ENCODE results near the gene WNK4. TPM values are rescaled to one million over a fixed set of nuclear protein-coding genes. Genes with fewer than 3 reads are reported as not detected.

The WNK4 gene
- total and polyA plus RNA-seq, 9 of the 15 experiments (the other 6 are each of a cell fraction or from before 2014, with no cell fraction given), result 0.32 to 25.8 (median 4.5) TPM

DNA sequence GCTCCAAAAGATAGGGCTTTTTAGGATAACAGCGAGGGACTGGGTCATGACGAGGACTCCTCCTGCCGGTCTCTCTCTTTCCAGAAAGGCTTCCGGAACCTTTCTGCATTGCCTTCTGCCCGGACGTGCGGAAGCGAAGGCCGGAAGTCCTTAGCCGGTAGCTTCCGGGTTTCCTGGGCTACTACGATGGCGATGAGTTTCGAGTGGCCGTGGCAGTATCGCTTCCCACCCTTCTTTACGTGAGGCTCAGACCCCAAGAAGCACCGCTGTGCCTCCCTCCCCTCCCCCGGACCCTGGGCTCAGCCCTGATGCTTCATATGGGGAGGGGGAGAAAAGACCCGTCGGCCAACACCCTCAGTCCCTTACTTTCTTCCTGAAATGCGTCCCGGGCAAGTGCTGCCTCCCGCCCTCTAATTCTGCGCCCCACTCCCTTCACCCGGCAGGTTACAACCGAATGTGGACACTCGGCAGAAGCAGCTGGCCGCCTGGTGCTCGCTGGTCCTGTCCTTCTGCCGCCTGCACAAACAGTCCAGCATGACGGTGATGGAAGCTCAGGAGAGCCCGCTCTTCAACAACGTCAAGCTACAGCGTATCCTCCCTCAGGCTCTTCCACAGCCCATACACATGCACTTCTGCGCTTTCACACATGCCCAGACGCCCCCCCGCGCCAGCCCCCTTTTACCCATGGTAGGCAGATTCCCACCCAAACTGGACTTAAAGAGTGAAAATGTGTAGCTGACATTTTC is 6.9 kb upstream of the WNK4 start, which contains the start of gene VPS25 (continued):
- TF ChIP-seq, protein P1, sequence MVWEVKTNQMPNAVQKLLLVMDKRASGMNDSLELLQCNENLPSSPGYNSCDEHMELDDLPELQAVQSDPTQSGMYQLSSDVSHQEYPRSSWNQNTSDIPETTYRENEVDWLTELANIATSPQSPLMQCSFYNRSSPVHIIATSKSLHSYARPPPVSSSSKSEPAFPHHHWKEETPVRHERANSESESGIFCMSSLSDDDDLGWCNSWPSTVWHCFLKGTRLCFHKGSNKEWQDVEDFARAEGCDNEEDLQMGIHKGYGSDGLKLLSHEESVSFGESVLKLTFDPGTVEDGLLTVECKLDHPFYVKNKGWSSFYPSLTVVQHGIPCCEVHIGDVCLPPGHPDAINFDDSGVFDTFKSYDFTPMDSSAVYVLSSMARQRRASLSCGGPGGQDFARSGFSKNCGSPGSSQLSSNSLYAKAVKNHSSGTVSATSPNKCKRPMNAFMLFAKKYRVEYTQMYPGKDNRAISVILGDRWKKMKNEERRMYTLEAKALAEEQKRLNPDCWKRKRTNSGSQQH (CRISPR knock-in tag; IDR thresholded peaks at IDR 0.05), result peak; percentile 61; the same call in 1 of the 2 replicates
- 0 out of 2 replicates have a peak, but pooled peaks have one; percentile 5 for TF ChIP-seq MTA2 (IDR thresholded peaks at IDR 0.05; ENCODE audit: low read depth)
- TF ChIP-seq MYBL2 (IDR thresholded peaks at IDR 0.05; ENCODE audit: low read depth), result no peak
- TF ChIP-seq MYBL2 (CRISPR knock-in tag; IDR thresholded peaks at IDR 0.05; ENCODE audit: borderline replicate concordance), result no peak
- 0 out of 2 replicates have a peak, but pooled peaks have one; percentile 63 for TF ChIP-seq LCOR (CRISPR knock-in tag; IDR thresholded peaks at IDR 0.05)
- TF ChIP-seq, protein P2, sequence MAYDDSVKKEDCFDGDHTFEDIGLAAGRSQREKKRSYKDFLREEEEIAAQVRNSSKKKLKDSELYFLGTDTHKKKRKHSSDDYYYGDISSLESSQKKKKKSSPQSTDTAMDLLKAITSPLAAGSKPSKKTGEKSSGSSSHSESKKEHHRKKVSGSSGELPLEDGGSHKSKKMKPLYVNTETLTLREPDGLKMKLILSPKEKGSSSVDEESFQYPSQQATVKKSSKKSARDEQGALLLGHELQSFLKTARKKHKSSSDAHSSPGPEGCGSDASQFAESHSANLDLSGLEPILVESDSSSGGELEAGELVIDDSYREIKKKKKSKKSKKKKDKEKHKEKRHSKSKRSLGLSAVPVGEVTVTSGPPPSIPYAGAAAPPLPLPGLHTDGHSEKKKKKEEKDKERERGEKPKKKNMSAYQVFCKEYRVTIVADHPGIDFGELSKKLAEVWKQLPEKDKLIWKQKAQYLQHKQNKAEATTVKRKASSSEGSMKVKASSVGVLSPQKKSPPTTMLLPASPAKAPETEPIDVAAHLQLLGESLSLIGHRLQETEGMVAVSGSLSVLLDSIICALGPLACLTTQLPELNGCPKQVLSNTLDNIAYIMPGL (CRISPR knock-in tag; IDR thresholded peaks at IDR 0.05), result peak; percentile 42; the same call in 1 of the 2 replicates
- TF ChIP-seq, protein P3, sequence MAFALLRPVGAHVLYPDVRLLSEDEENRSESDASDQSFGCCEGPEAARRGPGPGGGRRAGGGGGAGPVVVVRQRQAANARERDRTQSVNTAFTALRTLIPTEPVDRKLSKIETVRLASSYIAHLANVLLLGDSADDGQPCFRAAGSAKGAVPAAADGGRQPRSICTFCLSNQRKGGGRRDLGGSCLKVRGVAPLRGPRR (CRISPR knock-in tag; IDR thresholded peaks at IDR 0.05), result no peak
- TF ChIP-seq, protein P4, sequence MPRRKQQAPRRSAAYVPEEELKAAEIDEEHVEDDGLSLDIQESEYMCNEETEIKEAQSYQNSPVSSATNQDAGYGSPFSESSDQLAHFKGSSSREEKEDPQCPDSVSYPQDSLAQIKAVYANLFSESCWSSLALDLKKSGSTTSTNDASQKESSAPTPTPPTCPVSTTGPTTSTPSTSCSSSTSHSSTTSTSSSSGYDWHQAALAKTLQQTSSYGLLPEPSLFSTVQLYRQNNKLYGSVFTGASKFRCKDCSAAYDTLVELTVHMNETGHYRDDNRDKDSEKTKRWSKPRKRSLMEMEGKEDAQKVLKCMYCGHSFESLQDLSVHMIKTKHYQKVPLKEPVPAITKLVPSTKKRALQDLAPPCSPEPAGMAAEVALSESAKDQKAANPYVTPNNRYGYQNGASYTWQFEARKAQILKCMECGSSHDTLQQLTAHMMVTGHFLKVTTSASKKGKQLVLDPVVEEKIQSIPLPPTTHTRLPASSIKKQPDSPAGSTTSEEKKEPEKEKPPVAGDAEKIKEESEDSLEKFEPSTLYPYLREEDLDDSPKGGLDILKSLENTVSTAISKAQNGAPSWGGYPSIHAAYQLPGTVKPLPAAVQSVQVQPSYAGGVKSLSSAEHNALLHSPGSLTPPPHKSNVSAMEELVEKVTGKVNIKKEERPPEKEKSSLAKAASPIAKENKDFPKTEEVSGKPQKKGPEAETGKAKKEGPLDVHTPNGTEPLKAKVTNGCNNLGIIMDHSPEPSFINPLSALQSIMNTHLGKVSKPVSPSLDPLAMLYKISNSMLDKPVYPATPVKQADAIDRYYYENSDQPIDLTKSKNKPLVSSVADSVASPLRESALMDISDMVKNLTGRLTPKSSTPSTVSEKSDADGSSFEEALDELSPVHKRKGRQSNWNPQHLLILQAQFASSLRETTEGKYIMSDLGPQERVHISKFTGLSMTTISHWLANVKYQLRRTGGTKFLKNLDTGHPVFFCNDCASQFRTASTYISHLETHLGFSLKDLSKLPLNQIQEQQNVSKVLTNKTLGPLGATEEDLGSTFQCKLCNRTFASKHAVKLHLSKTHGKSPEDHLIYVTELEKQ (CRISPR knock-in tag; IDR thresholded peaks at IDR 0.05), result peak; percentile 10; the same call in 1 of the 2 replicates
- TF ChIP-seq ELF4 (CRISPR knock-in tag; IDR thresholded peaks at IDR 0.05), result peak; percentile 66; the same call in 1 of the 2 replicates
- TF ChIP-seq POLR2AphosphoS2 (IDR thresholded peaks at IDR 0.05; ENCODE audit: low read length), result peak; percentile 81; the same call in 1 of the 2 replicates
- no peak for TF ChIP-seq USF2 (CRISPR knock-in tag; IDR thresholded peaks at IDR 0.05)
- peak; percentile 65 for TF ChIP-seq KDM5B (IDR thresholded peaks at IDR 0.05; ENCODE audit: insufficient replicate concordance, low read depth, low read length)
- TF ChIP-seq POLR2AphosphoS5 (IDR thresholded peaks at IDR 0.05; ENCODE audit: control insufficient read depth, insufficient read depth, low read depth, low read length), result peak; percentile 95
- TF ChIP-seq, protein P5, sequence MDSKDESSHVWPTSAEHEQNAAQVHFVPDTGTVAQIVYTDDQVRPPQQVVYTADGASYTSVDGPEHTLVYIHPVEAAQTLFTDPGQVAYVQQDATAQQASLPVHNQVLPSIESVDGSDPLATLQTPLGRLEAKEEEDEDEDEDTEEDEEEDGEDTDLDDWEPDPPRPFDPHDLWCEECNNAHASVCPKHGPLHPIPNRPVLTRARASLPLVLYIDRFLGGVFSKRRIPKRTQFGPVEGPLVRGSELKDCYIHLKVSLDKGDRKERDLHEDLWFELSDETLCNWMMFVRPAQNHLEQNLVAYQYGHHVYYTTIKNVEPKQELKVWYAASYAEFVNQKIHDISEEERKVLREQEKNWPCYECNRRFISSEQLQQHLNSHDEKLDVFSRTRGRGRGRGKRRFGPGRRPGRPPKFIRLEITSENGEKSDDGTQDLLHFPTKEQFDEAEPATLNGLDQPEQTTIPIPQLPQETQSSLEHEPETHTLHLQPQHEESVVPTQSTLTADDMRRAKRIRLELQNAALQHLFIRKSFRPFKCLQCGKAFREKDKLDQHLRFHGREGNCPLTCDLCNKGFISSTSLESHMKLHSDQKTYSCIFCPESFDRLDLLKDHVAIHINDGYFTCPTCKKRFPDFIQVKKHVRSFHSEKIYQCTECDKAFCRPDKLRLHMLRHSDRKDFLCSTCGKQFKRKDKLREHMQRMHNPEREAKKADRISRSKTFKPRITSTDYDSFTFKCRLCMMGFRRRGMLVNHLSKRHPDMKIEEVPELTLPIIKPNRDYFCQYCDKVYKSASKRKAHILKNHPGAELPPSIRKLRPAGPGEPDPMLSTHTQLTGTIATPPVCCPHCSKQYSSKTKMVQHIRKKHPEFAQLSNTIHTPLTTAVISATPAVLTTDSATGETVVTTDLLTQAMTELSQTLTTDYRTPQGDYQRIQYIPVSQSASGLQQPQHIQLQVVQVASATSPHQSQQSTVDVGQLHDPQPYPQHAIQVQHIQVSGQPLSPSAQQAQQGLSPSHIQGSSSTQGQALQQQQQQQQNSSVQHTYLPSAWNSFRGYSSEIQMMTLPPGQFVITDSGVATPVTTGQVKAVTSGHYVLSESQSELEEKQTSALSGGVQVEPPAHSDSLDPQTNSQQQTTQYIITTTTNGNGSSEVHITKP (IDR thresholded peaks at IDR 0.05; ENCODE audit: partially characterized antibody), result peak; percentile 15

Measured in K562 (cell line).